Psoas muscle (tissue), 8 donors: ENCODE measurements around the gene NUMB. TPM values are rescaled to one million over a fixed set of nuclear protein-coding genes. Genes with fewer than 3 reads are reported as not detected.

Experiments
- ATAC-seq, 4 donors: fragments of 200-7000 bp; cut with Tn5 transposase; one replicate each; pipeline ENCODE4 v1.9.1; 2020; ENCODE audit warnings: moderate library complexity in 3 of 4, mild to moderate bottlenecking in 2 of 4
- DNase-seq, 2 donors: peaks; one replicate each; pipeline ENCODE4 v3.0.0-alpha.2; 2020
- H3K27ac ChIP-seq: fragments of 200-600 bp; one replicate; pipeline ENCODE4 v1.8.0; 2022
- H3K27me3 ChIP-seq, 3 donors: fragments of 200-600 bp in 1 of 3; one replicate each; pipeline versions ENCODE4 v1.6.1 to v1.8.0; 2013 to 2022; ENCODE audit warnings: low read length in 2 of 3, mild to moderate bottlenecking in 2 of 3, moderate library complexity in 1 of 3; ENCODE audit not compliant: insufficient read depth in 3 of 3
- H3K36me3 ChIP-seq, 2 donors: fragments of 200-600 bp in 1 of 2; one replicate each; pipeline versions ENCODE4 v1.6.1 to v1.8.0; 2013 to 2022; ENCODE audit warnings: low read depth in 1 of 2, mild to moderate bottlenecking in 1 of 2, moderate library complexity in 1 of 2; ENCODE audit not compliant: insufficient read depth in 1 of 2
- H3K4me1 ChIP-seq: fragments of 200-600 bp; one replicate; pipeline ENCODE4 v1.8.0; 2022
- H3K4me3 ChIP-seq: fragments of 200-600 bp; one replicate; pipeline ENCODE4 v1.8.0; 2022; ENCODE audit warnings: mild to moderate bottlenecking
- H3K9me3 ChIP-seq: fragments of 200-600 bp; one replicate; pipeline ENCODE4 v1.8.0; 2022
- WGBS, 3 donors: extraction: QIAGEN DNeasy Blood & Tissue Kit; methylation state at CpG; one replicate each; pipeline versions ENCODE4 v1.1.6 to v1.1.7; 2013; 5-methylcytosine and 5-hydroxymethylcytosine counted together
- intact Hi-C, 2 donors: fragments of 100-400 bp; cut with DNase I; formaldehyde crosslinking; loops; one replicate each; pipeline versions ENCODE4 v1.11.0 to v1.14.2; 2022
- polyA plus RNA-seq, 3 donors: library from polyadenylated mRNA; stranded (reverse); fragments of 200-250 nt; gene quantifications; one replicate each; pipeline ENCODE4 v1.2.3, GENCODE V29; 2013
- total RNA-seq, 4 donors: library from RNA; stranded (reverse); fragmentation: NEBNext Ultra II Directional in 2 of 4; extraction: Animal tissue kit (Norgen Biotek cat#: 25700) in 2 of 4; gene quantifications; one replicate each; pipeline versions ENCODE4 v1.2.1 to v1.2.4, GENCODE V29; 2021 to 2023
- TF ChIP-seq, protein P1 (sequence below): fragments of 200-600 bp; IDR thresholded peaks from one replicate; pipeline ENCODE4 v1.8.0; 2022; ENCODE audit warnings: antibody characterized with exemption
- donor health status: healthy with polysubstance abuse.
- donor health status: DM: no; HTN: no; CAD: no; lungs with moderate emphysema.
- donor health status: Bipolar disorder and iron deficiency.
- donor health status: healthy.
- donor health status: DM: yes; HTN: yes; CAD: no.
- donor health status: DM: no; HTN: no; CAD: no.
- donor health status: DM: no; HTN: no; CAD: no.
- donor health status: DM: yes; HTN: yes; CAD: no.

The NUMB gene
- total and polyA plus RNA-seq, 7 donors, result 12.5 to 26.4 (median 24.6) TPM

DNA sequence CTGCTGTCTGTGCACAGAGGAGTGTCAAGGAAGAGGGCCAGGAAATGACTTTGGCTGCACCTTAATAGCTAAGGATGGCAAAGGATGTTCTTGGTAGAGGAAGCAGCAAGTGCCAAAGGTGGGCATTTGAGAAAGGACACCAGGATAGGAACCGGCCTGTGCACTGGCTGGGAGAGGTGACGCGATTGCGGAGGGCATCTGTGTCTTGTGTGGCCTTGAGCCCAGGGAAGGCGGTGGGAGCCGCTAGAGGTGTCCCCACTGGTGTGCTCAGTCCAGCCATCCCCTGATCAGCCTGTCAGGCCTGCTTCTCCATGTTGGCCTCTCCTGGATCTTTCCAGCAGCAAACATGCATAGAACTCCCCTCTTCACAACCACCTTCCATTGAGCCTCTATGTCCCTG, 190.9 kb downstream of the NUMB start:
- DNase-seq (no peak), ATAC-seq (no peak)
- Histone ChIP-seq H3K27me3 (peaks cover 0 to 5% (median 0%) of the 10 kb centered on the region in 3 donors), H3K4me1 (peaks cover 11% of the 10 kb centered on the region), H3K27ac (no peak overlapping the region), H3K4me3 (no peak overlapping the region), H3K36me3 (no peaks in the 10 kb centered on the region), H3K9me3 (no peaks in the 10 kb centered on the region)
- TF ChIP-seq, protein P1, sequence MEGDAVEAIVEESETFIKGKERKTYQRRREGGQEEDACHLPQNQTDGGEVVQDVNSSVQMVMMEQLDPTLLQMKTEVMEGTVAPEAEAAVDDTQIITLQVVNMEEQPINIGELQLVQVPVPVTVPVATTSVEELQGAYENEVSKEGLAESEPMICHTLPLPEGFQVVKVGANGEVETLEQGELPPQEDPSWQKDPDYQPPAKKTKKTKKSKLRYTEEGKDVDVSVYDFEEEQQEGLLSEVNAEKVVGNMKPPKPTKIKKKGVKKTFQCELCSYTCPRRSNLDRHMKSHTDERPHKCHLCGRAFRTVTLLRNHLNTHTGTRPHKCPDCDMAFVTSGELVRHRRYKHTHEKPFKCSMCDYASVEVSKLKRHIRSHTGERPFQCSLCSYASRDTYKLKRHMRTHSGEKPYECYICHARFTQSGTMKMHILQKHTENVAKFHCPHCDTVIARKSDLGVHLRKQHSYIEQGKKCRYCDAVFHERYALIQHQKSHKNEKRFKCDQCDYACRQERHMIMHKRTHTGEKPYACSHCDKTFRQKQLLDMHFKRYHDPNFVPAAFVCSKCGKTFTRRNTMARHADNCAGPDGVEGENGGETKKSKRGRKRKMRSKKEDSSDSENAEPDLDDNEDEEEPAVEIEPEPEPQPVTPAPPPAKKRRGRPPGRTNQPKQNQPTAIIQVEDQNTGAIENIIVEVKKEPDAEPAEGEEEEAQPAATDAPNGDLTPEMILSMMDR, result no peak
- intact Hi-C loops, result no loop called here
- 94 to 97% (median 94%) methylated on average over 6 of the region's 6 CpGs for WGBS, 3 donors

GRCh38 chr14:73266317-73266716, 192.0 kb downstream of the NUMB start:
- H3K27ac ChIP-seq, result no peak overlapping the region
- TF ChIP-seq, protein P1, result no peak
- intact Hi-C loops, result no loop called here
- no peak overlapping the region for H3K4me3 ChIP-seq
- 63 to 69% (median 64%) methylated on average over 7 of the region's 7 CpGs for WGBS, 3 donors
- DNase-seq (no peak), ATAC-seq (no peak)
- peaks cover 8% of the 10 kb centered on the region for H3K4me1 ChIP-seq
- H3K9me3 ChIP-seq, result no peaks in the 10 kb centered on the region
- H3K36me3 ChIP-seq, result no peaks in the 10 kb centered on the region
- H3K27me3 ChIP-seq, result peaks cover 0 to 5% (median 0%) of the 10 kb centered on the region in 3 donors

GRCh38 chr14:73265721-73266046, 192.7 kb downstream of the NUMB start:
- H3K9me3 ChIP-seq, result no peaks in the 10 kb centered on the region
- intact Hi-C loops, result no loop called here
- TF ChIP-seq, protein P1, result no peak
- DNase-seq (no peak), ATAC-seq (no peak)
- no peaks in the 10 kb centered on the region for H3K36me3 ChIP-seq
- WGBS, 3 donors, result 88 to 90% (median 90%) methylated on average over 3 of the region's 3 CpGs
- no peak overlapping the region for H3K4me3 ChIP-seq
- H3K27me3 ChIP-seq, result peaks cover 0 to 5% (median 0%) of the 10 kb centered on the region in 3 donors
- peaks cover 8% of the 10 kb centered on the region for H3K4me1 ChIP-seq
- H3K27ac ChIP-seq, result no peak overlapping the region

DNA sequence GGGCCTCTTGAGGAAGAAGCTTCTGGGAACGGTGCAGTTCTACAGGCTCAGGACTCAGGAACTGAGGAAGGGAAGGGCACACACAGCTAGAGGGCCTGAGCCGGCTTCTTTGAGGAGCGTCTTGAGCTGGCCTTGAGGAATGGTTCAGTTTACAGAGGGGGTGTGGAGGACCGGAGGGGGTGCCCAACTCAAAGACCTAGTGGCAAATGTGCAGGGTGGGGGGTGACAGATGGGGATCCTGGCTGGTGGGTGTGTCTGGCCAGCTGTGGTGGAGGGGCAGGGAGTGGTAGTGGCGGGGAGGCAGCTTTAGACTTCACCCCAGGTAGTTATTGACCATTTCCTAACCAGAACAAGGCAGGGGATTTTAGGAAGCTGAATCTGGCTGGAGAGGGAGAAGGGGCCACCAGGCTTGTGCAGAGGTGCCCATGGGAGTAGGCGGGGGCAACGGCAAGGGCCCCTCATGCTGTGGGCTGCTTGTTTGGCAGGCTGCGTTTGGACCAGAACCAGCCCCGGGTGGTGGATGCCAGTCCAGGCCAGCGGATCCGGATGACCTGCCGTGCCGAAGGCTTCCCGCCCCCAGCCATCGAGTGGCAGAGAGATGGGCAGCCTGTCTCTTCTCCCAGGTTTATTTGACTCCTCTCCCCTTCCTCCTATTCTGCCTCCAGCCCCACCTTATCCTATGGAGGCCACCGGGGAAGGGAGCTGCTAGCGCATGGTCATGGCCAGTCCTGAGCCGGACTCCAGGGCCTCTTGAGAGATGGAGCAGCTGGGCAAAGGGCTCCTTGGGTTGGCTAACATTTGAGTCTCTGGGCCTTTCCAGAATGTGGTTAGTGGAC, 193.2 kb downstream of the NUMB start:
- no peak for DNase-seq
- intact Hi-C loops, result no loop called here
- TF ChIP-seq, protein P1, result no peak
- 70 to 82% (median 76%) methylated on average over 17 to 18 of the region's 18 CpGs for WGBS, 3 donors
- no peak overlapping the region for H3K4me3 ChIP-seq
- no peaks in the 10 kb centered on the region for H3K9me3 ChIP-seq
- no peaks in the 10 kb centered on the region for H3K36me3 ChIP-seq
- no peak overlapping the region for H3K27ac ChIP-seq
- H3K27me3 ChIP-seq, result peaks cover 0 to 5% (median 0%) of the 10 kb centered on the region in 3 donors
- peaks cover 8% of the 10 kb centered on the region for H3K4me1 ChIP-seq
- no peak for ATAC-seq
